GM12878 (cell line): Measurements from ENCODE around the gene C3AR1.

Experiments
- CTCF ChIP-seq, 3 experiments: IDR thresholded peaks in 2 of 3; conservative IDR thresholded peaks in 1 of 3; 2 replicates each; pipeline ENCODE4 v1.5.1; 2011; ENCODE audit warnings: low read depth in 3 of 3, low read length in 3 of 3, mild to moderate bottlenecking in 3 of 3, control low read depth in 2 of 3, moderate library complexity in 2 of 3, inconsistent platforms in 1 of 3, mixed read lengths in 1 of 3; ENCODE audit not compliant: control insufficient read depth in 2 of 3, insufficient read depth in 1 of 3; ENCODE audit errors: extremely low read depth in 1 of 3
- NFYB ChIP-seq: IDR thresholded peaks from 2 replicates; pipeline ENCODE4 v1.6.1; 2011; ENCODE audit warnings: low read depth, mild to moderate bottlenecking, low read length, improper control_type of control experiment, moderate library complexity; ENCODE audit not compliant: insufficient read depth
- TCF12 ChIP-seq: IDR thresholded peaks from 2 replicates; pipeline ENCODE4 v1.6.1; 2011; ENCODE audit warnings: low read depth, mild to moderate bottlenecking, low read length

DNA sequence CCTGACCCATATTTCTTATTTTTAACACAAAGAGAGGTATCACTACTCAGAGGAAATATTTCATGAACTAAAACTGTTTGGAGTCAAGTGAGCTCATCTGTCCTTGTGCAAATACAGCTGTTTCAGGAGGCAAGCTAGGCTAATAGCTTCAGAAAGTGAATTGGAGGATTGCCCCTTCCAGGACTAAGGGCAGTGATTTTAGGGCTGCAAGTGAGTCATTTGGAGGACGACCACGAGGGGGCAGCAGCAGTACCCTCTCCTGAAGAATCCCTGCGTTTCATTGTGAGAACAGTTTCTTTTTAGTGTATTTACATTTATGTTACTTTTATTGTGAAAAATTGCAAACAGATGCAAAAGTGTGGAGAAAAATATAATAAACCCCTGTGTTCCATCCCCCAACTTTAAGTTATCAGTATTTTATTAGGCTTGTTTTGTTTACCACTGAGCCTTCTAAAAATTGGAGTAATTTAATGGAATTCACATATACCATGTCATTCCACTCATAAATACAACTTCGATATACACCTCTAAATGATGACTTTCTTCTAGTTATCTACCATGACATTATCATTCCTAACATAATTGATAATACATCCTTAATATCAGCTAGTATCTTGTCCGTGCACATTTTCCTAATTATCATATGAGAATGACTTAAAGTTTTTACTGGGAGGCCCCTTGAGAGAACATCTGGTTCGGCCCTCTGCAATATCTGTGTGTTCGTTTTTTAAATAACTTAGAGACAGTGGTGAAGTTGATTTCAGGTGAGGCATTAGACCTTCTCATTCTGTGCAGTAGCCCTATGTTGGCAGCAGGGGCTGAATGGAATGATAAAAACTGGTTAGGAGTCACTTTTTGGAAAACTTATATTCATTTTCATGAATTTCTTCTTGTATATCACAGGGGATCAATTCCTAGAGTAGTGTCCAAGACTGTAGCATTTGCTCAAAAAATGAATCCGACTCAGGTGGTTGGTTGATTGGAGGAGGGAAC lies 19.9 kb downstream of the C3AR1 start:
- peak; percentile 85 to 89 (median 86) for TF ChIP-seq CTCF (IDR thresholded peaks at IDR 0.05 in 2 of 3, conservative IDR thresholded peaks at IDR 0.05 in 1 of 3; ENCODE audit: control insufficient read depth in 2 of 3, extremely low read depth in 1 of 3, insufficient read depth in 1 of 3, low read depth in 3 of 3, low read length in 3 of 3)
- no peak for TF ChIP-seq NFYB
- no peak for TF ChIP-seq TCF12
